Measurements from ENCODE around the gene CD81. TPM values are rescaled to one million over a fixed set of nuclear protein-coding genes. Genes with fewer than 3 reads are reported as not detected.

CD81 gene
- total and polyA plus RNA-seq, 2 donors (not counting 1 experiment from before 2014, with no cell fraction given) = 438 to 611 TPM

- Histone ChIP-seq H3K4me2 (ENCODE audit: extremely low read depth, insufficient read depth, low read length) (no peak overlapping the region), H4K20me1 (ENCODE audit: control insufficient read depth, extremely low read depth, insufficient read depth, low read length) (no peaks in the 10 kb centered on the region), H3K36me3 (ENCODE audit: control insufficient read depth, insufficient read depth, low read length) (no peaks in the 10 kb centered on the region), H2AFZ (ENCODE audit: low read length) (no peak overlapping the region), H3K27ac (ENCODE audit: insufficient read depth, low read length) (no peak overlapping the region), H3K9ac (ENCODE audit: insufficient read depth, low read length) (no peak overlapping the region), H3K9me3 (ENCODE audit: control insufficient read depth, insufficient read depth, low read depth, low read length) (no peaks in the 10 kb centered on the region), H3K4me3 (replicated peaks in 1 of 4; ENCODE audit: control extremely low read depth in 1 of 4, insufficient read depth in 1 of 4, low read depth in 3 of 4, low read length in 4 of 4) (no peak overlapping the region), H3K27me3 (ENCODE audit: control insufficient read depth, insufficient read depth, low read length) (no peaks in the 10 kb centered on the region), H3K79me2 (ENCODE audit: control insufficient read depth, insufficient read depth, low read length) (no peaks in the 10 kb centered on the region), H3K4me1 (ENCODE audit: control insufficient read depth, extremely low read depth, insufficient read depth, low read length) (no peaks in the 10 kb centered on the region)
- DNase-seq (ENCODE audit: low read depth in 2 of 2) = no peak
- TF ChIP-seq EZH2 (IDR thresholded peaks at IDR 0.05; ENCODE audit: low read length, missing control alignments) = no peak
- no peak for TF ChIP-seq CTCF (conservative IDR thresholded peaks at IDR 0.05 in 1 of 2, IDR thresholded peaks at IDR 0.05 in 1 of 2; ENCODE audit: low read depth in 1 of 2, low read length in 2 of 2)
Observed at GRCh38 chr11:2414616-2415015, 37.5 kb downstream of the CD81 start.

- no peaks in the 10 kb centered on the region for H3K27me3 ChIP-seq (ENCODE audit: control insufficient read depth, insufficient read depth, low read length)
- H3K9me3 ChIP-seq (ENCODE audit: control insufficient read depth, insufficient read depth, low read depth, low read length) = no peaks in the 10 kb centered on the region
- H3K79me2 ChIP-seq (ENCODE audit: control insufficient read depth, insufficient read depth, low read length) = no peaks in the 10 kb centered on the region
- TF ChIP-seq EZH2 (IDR thresholded peaks at IDR 0.05; ENCODE audit: low read length, missing control alignments) = no peak
- TF ChIP-seq CTCF (conservative IDR thresholded peaks at IDR 0.05 in 1 of 2, IDR thresholded peaks at IDR 0.05 in 1 of 2; ENCODE audit: low read depth in 1 of 2, low read length in 2 of 2) = no peak
- H3K9ac ChIP-seq (ENCODE audit: insufficient read depth, low read length) = no peak overlapping the region
- H3K27ac ChIP-seq (ENCODE audit: insufficient read depth, low read length) = no peak overlapping the region
- no peak overlapping the region for H3K4me2 ChIP-seq (ENCODE audit: extremely low read depth, insufficient read depth, low read length)
- no peak overlapping the region for H2AFZ ChIP-seq (ENCODE audit: low read length)
- H4K20me1 ChIP-seq (ENCODE audit: control insufficient read depth, extremely low read depth, insufficient read depth, low read length) = no peaks in the 10 kb centered on the region
- DNase-seq (ENCODE audit: low read depth in 2 of 2) = no peak
- no peaks in the 10 kb centered on the region for H3K36me3 ChIP-seq (ENCODE audit: control insufficient read depth, insufficient read depth, low read length)
- no peak overlapping the region for H3K4me3 ChIP-seq (replicated peaks in 1 of 4; ENCODE audit: control extremely low read depth in 1 of 4, insufficient read depth in 1 of 4, low read depth in 3 of 4, low read length in 4 of 4)
- no peaks in the 10 kb centered on the region for H3K4me1 ChIP-seq (ENCODE audit: control insufficient read depth, extremely low read depth, insufficient read depth, low read length)
Observed at GRCh38 chr11:2415171-2415570, 38.1 kb downstream of the CD81 start.

- H3K4me1 ChIP-seq (ENCODE audit: control insufficient read depth, extremely low read depth, insufficient read depth, low read length) = no peaks in the 10 kb centered on the region
- H3K79me2 ChIP-seq (ENCODE audit: control insufficient read depth, insufficient read depth, low read length) = no peaks in the 10 kb centered on the region
- H3K4me3 ChIP-seq (replicated peaks in 1 of 4; ENCODE audit: control extremely low read depth in 1 of 4, insufficient read depth in 1 of 4, low read depth in 3 of 4, low read length in 4 of 4) = no peak overlapping the region
- DNase-seq (ENCODE audit: low read depth in 2 of 2) = no peak
- no peaks in the 10 kb centered on the region for H3K9me3 ChIP-seq (ENCODE audit: control insufficient read depth, insufficient read depth, low read depth, low read length)
- no peak for TF ChIP-seq EZH2 (IDR thresholded peaks at IDR 0.05; ENCODE audit: low read length, missing control alignments)
- TF ChIP-seq CTCF (conservative IDR thresholded peaks at IDR 0.05 in 1 of 2, IDR thresholded peaks at IDR 0.05 in 1 of 2; ENCODE audit: low read depth in 1 of 2, low read length in 2 of 2) = no peak
- no peak overlapping the region for H3K27ac ChIP-seq (ENCODE audit: insufficient read depth, low read length)
- H3K27me3 ChIP-seq (ENCODE audit: control insufficient read depth, insufficient read depth, low read length) = no peaks in the 10 kb centered on the region
- H3K36me3 ChIP-seq (ENCODE audit: control insufficient read depth, insufficient read depth, low read length) = no peaks in the 10 kb centered on the region
- H2AFZ ChIP-seq (ENCODE audit: low read length) = no peak overlapping the region
- no peaks in the 10 kb centered on the region for H4K20me1 ChIP-seq (ENCODE audit: control insufficient read depth, extremely low read depth, insufficient read depth, low read length)
- no peak overlapping the region for H3K4me2 ChIP-seq (ENCODE audit: extremely low read depth, insufficient read depth, low read length)
- no peak overlapping the region for H3K9ac ChIP-seq (ENCODE audit: insufficient read depth, low read length)
Observed at GRCh38 chr11:2415601-2416380, 38.7 kb downstream of the CD81 start.
